EH (cell line): ENCODE data around the gene CRYM.
"Not testable (repeated sequence)": the region's sequence is repeated elsewhere in the genome, so short reads cannot be mapped to it uniquely, and the experiment has no call there.

Experiments used
- DNase-seq: peaks from one replicate; pipeline ENCODE4 v3.0.0-alpha.2; 2015; ENCODE audit warnings: low read depth

The CRYM gene

GRCh38 chr16:21277927-21278706 is at the start of gene CRYM:
TSS of gene CRYM (minus strand) at chr16:21278290. CDS start at chr16:21278251, 39 bp downstream.
- peak; percentile 26 for DNase-seq

- DNase-seq = no peak
These were observed 49.0 kb upstream of the CRYM start for GRCh38 chr16:21327046-21327445.

- DNase-seq = no peak
These were observed 48.4 kb upstream of the CRYM start for GRCh38 chr16:21326459-21326858.

- no peak for DNase-seq
These were observed 46.2 kb upstream of the CRYM start for GRCh38 chr16:21324267-21324666.

- DNase-seq = not testable (repeated sequence)
These were observed 44.2 kb upstream of the CRYM start for GRCh38 chr16:21322251-21322650.

GRCh38 chr16:21321736-21322135 is 43.6 kb upstream of the CRYM start:
- no peak for DNase-seq

- no peak for DNase-seq
These were observed 36.2 kb upstream of the CRYM start for GRCh38 chr16:21314339-21314738.

- not testable (repeated sequence) for DNase-seq
These were observed 34.8 kb upstream of the CRYM start for GRCh38 chr16:21312863-21313372.

- DNase-seq = not testable (repeated sequence)
These were observed 34.0 kb upstream of the CRYM start for GRCh38 chr16:21312046-21312445.

GRCh38 chr16:21306712-21307111 is 28.6 kb upstream of the CRYM start:
- DNase-seq = not testable (repeated sequence)

- DNase-seq = peak; percentile 77
These were observed 24.9 kb upstream of the CRYM start for GRCh38 chr16:21302898-21303528.

GRCh38 chr16:21302454-21302853 is 24.4 kb upstream of the CRYM start:
- peak; percentile 20 for DNase-seq

- DNase-seq = no peak
These were observed 23.8 kb upstream of the CRYM start for GRCh38 chr16:21301895-21302291.

GRCh38 chr16:21301168-21301894 is 23.2 kb upstream of the CRYM start:
- DNase-seq = peak; percentile 71

- peak; percentile 100 for DNase-seq
These were observed 22.4 kb upstream of the CRYM start for GRCh38 chr16:21300309-21301167.

- DNase-seq = not testable (repeated sequence)
These were observed 11.7 kb upstream of the CRYM start for GRCh38 chr16:21289789-21290188.

GRCh38 chr16:21285314-21285713 is 7.2 kb upstream of the CRYM start:
- no peak for DNase-seq

- DNase-seq = no peak
These were observed 6.3 kb upstream of the CRYM start for GRCh38 chr16:21284414-21284813.

GRCh38 chr16:21283521-21284289 is 5.6 kb upstream of the CRYM start:
- DNase-seq = peak; percentile 38

GRCh38 chr16:21281698-21282389 is 3.8 kb upstream of the CRYM start:
- no peak for DNase-seq
